HG03025 (cell line): Measurements from ENCODE around the gene PRR12.

Experiments used
- ATAC-seq: cut with Tn5 transposase; IDR thresholded peaks from one replicate; pipeline ENCODE4 v1.9.1; 2021; ENCODE audit warnings: mild to moderate bottlenecking, moderate library complexity; ENCODE audit not compliant: unreplicated experiment, low FRiP score

Gene PRR12

GRCh38 chr19:49590071-49590970 lies 661 bp upstream of the PRR12 start:
- no peak for ATAC-seq

DNA sequence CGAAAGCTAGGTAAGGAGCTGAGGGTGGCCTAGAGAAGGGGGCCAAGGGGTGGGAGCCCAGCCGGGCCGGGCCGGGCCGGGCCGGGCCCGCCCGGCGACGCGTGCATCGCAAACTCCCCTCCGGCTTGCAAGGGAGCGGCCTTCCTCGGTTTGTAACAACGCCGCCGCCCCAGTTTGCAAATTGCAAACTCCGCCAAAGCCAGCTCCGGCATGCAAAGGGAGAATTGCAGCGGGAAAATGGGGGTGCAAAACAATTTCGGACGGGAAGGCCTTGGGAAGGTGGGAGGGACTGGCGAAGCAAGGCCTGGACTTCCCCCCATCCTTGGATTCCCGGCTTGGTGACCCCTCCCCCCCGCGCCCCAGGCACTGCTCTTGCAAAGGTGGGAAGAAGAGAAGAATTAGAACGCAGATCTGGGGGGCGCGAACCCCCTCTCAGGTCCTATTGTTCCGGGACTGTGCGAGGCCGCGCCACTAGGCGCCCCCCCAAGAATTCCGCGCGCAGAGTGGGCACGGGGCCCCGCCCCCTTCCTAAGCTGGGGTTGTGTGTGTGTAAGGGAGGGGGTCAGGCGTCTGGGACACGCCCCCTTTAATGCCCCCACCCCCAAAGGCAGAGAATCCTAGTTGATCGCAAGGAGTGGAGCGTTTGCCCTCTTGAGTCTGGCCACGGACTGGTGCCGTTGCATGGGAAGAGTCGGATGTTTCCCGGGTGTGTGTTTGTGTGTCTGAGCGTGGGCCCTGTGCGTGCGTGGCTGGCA lies 926 bp downstream of the PRR12 start:
- ATAC-seq = no peak

DNA sequence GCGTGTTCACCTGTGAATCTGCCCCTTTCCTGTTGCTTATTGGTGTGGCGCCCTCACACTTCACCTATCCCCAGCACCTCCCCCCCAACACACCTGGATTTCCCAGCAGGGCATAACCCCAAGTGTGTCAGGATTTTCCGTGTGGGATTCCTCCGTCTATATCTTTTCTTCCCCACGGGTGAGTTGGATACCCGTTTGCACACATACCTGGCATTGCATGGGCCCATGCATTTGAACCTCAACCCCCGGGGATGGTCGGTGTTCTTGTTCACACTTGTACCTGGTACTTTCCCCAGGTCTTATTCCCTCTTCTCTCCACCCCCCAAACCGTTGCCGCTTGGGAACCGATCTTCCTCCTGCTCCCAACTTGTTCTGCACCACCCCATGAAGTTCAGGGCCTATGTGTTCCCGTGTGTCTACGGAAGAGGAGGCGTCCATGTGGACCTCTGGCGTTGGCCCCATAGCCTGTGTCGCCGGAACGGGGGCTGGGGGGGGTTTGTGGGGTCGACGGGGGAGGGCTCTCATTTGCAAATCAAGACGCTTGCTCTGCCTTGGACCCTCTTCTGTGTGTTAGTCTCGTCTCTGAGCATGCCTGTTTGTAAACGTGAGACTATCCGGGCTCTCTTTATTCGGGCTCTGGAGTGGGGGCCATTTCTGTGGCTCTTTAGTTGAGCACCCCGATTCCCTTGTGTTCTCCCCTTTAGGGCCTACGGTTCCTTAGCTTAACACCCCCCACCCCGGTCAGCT lies 1.7 kb downstream of the PRR12 start:
- ATAC-seq = no peak

GRCh38 chr19:49593233-49594113 lies 2.5 kb downstream of the PRR12 start:
- no peak for ATAC-seq

DNA sequence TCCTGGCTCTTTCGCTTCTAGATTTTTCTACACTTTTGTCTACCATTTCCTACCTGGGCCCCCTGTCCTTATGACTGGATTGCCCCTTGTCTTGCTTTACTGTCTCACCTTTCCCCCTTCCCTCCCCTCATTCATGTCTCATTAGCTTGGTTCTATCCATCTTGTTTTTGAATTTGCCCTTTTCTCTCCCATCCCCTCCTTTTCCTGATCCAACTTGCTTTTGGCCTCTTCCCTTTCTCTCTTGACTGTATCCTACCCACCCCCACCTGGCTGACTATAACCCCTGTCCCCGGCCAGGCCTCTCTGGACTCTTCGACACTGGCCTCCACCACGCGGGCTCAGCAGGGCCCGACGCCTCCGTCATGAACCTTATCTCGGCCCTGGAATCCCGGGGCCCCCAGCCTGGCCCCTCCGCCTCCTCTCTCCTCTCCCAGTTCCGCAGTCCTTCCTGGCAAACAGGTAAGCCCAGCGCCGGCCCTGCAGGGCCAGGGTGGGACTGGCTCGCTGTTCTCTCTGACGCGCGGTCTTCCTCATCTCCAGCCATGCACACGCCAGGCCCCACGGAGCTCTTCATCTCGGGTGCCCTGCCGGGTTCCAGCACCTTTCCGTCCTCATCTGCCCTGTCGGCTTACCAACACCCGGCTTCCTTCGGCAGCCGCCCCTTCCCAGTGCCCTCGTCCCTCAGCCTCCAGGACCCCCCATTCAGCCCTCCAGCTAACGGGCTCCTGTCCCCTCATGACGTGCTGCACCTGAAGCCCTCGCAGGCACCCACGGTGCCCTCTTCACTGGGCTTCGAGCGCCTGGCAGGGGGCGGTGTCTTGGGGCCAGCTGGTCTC lies 3.4 kb downstream of the PRR12 start:
- ATAC-seq = no peak

- ATAC-seq = no peak
These were observed 4.2 kb downstream of the PRR12 start for GRCh38 chr19:49594993-49595818.

DNA sequence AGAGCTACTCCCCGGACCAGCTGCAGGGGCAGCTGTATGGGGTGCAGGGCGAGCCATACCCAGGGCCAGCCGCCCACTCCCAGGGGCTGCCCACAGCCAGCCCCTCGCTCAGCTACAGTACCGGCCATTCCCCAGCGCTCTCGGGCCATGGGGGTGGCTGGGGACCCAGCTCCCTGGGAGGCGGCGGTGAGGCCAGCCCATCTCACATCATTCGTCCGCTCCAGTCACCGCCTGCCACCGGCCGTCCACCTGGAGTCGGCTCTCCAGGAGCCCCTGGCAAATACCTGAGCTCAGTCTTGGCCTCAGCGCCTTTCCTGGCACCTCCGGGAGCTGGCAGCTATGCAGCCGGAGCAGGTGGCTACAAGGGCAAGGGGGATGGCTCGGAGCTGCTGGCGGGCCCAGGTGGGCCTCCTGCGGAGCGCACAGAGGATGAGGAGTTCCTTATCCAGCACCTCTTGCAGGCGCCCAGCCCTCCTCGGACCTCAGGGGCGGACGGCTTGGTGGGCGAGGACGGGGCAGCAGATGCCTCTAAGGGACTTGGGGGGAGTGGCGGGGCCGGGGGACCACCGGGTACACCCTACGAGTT lies 4.9 kb downstream of the PRR12 start:
- no peak for ATAC-seq

DNA sequence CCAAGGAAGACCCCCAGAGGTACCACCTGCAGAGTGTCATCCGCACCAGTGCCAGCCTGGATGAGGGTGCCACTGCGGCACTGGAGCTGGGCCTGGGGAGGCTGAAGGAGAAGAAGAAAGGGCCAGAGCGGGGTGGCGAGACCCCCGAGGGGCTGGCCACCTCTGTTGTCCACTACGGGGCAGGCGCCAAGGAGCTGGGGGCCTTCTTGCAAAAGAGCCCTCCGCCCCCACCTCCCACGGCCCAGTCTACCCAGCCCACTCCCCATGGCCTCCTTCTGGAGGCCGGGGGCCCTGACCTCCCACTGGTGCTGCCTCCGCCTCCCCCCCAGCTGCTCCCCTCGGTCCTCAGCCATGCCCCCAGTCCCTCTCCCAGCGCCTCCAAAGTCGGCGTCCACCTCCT lies 5.4 kb downstream of the PRR12 start:
- no peak for ATAC-seq

GRCh38 chr19:49596954-49597702 lies 6.1 kb downstream of the PRR12 start:
- no peak for ATAC-seq

- ATAC-seq = no peak
These were observed 6.7 kb downstream of the PRR12 start for GRCh38 chr19:49597703-49597974.

GRCh38 chr19:49599378-49600295 lies 8.7 kb downstream of the PRR12 start:
- no peak for ATAC-seq

DNA sequence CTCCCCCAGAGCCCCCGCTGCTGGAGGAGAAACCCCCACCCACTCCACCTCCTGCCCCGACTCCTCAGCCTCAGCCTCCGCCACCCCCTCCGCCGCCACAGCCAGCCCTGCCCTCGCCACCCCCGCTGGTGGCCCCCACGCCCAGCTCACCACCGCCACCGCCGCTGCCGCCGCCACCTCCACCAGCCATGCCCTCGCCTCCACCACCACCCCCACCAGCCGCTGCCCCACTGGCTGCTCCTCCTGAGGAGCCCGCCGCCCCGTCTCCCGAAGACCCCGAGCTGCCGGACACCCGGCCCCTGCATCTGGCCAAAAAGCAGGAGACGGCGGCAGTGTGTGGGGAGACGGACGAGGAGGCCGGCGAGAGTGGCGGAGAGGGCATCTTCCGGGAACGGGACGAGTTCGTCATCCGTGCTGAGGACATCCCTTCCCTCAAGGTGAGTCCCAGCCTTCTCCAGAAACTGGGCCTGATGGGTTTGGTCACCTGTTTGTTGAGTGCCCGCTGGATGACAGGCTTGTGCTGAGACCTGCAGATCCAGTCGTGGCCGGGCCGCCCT lies 10.6 kb downstream of the PRR12 start:
- ATAC-seq = no peak

GRCh38 chr19:49602806-49603205 lies 11.8 kb downstream of the PRR12 start:
- no peak for ATAC-seq

DNA sequence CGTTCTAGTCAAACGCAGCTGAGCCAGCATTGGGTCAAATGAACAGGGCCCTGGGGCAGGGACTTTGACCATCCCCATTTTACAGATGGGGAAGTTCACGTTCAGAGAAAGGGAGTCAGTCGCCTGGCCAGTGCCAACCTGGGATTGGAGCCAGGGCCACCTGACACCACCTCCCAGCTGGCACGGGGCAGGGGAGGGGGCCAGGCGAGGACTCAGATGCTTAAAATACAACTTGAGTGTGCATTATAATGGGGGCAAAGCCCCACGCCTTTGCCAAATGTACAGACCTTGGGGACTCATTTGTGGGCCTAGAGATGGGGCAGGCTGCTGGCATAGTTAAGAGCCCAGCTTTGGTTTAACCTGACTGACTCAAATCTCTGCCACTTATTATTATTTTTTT lies 14.6 kb downstream of the PRR12 start:
- no peak for ATAC-seq

DNA sequence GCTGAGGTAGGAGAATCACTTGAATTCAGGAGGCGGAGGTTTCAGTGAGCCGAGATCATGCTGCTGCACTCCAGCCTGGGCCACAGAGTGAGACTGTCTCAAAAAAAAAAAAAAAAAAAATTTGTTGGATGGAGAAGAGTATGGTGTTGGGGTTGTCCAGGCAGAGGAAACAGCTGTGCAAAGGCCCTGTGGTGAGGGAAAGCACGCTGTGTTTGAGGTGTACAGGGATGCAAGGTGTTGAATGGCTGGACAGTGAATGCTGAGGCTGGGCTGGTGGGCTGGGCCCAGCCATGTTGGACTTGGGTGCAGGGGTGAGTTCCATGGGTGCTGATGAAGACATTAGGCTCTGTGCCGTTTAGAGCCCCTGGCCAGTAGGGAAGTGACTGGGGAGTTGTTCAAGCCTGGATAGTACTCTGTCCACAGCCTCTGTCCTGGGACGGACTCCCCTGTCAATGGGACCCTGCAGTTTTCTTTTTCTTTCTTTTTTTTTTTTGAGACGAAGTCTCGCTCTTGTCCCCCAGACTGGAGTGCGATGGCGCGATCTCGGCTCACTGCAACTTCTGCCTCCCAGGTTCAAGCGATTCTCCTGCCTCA lies 18.6 kb downstream of the PRR12 start:
- no peak for ATAC-seq

DNA sequence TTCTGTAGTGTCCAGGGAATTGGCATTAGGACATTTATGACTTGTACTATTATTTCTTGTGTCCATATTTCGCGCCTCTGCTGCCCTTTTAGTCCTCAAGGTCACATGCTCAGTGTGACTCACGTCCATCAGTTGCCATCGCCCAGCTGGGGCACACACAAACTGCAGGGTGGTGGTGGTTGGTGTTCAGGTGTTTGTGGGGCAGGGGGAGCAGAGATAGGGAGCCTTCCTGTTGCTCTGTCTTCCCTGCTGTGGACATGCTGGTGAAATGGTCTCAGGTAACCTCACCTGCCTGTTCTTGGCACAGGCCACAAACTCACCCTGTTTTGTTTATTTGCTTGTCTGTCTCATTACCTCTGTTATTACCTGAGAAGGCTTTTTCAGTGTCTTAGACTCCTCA lies 22.4 kb downstream of the PRR12 start:
- ATAC-seq = no peak
